ENCODE measurements around the gene MBP.
A peak's percentile ranks its signal among the peaks of the same experiment; 100 is the strongest.

DNA sequence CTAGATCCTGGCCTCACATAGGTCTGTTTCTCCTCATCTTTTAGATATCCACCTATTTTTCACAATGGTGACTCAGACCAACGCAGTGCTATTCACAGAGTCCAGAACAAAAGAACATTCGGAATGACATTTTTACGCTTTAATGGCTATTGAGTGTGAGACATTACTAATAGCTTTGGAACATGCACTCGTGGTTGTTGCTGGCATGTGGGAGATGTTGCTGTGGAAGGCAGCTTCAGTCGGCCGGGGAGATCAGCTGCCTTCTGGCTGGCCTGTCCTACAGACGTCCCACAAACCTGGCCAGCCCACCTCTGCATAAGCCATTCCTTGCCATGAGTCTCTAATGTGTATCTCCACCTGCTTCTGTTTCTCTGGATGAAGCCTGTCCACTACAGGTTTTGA is 3.4 kb downstream of the MBP start:
- TF ChIP-seq POLR2A (IDR thresholded peaks at IDR 0.05) (peak in 1 of 2 donors; percentile 47), CTCF (IDR thresholded peaks at IDR 0.05) (no peak)

Data from thyroid gland (tissue), 4 donors.